ENCODE measurements around the gene CLEC16A.

DNA sequence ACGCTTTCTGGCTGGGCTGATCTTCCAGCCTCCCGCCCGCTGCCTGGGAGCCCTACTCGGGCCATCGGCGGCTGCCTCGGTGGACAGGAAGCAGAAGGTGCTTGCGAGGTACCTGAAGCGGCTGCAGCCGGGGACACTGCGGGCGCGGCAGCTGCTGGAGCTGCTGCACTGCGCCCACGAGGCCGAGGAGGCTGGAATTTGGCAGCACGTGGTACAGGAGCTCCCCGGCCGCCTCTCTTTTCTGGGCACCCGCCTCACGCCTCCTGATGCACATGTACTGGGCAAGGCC, 36.7 kb upstream of the CLEC16A start:
- TF ChIP-seq POLR2A (IDR thresholded peaks at IDR 0.05) = no peak
- TF ChIP-seq, protein P1, sequence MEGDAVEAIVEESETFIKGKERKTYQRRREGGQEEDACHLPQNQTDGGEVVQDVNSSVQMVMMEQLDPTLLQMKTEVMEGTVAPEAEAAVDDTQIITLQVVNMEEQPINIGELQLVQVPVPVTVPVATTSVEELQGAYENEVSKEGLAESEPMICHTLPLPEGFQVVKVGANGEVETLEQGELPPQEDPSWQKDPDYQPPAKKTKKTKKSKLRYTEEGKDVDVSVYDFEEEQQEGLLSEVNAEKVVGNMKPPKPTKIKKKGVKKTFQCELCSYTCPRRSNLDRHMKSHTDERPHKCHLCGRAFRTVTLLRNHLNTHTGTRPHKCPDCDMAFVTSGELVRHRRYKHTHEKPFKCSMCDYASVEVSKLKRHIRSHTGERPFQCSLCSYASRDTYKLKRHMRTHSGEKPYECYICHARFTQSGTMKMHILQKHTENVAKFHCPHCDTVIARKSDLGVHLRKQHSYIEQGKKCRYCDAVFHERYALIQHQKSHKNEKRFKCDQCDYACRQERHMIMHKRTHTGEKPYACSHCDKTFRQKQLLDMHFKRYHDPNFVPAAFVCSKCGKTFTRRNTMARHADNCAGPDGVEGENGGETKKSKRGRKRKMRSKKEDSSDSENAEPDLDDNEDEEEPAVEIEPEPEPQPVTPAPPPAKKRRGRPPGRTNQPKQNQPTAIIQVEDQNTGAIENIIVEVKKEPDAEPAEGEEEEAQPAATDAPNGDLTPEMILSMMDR (IDR thresholded peaks at IDR 0.05) = no peak
